H9 (cell line): ENCODE results near the gene NFX1. TPM values are rescaled to one million over a fixed set of nuclear protein-coding genes. Genes with fewer than 3 reads are reported as not detected.

Source experiments
- DNase-seq: peaks from one replicate; pipeline ENCODE4 v3.0.0-alpha.2; 2017
- H2AFZ ChIP-seq: one replicate; pipeline ENCODE4 v1.6.1; 2013; ENCODE audit warnings: mild to moderate bottlenecking, low read length, control low read depth, moderate library complexity
- H2AK5ac ChIP-seq: 2 replicates; pipeline ENCODE4 v1.6.1; 2013; ENCODE audit warnings: low read length, control low read depth, mixed read lengths; ENCODE audit not compliant: insufficient read length
- H2BK120ac ChIP-seq: one replicate; pipeline ENCODE4 v1.6.1; 2013; ENCODE audit warnings: low read depth, mild to moderate bottlenecking, low read length, control low read depth, inconsistent platforms; ENCODE audit not compliant: poor library complexity, severe bottlenecking
- H2BK12ac ChIP-seq: 2 replicates; pipeline ENCODE4 v1.6.1; 2013; ENCODE audit warnings: low read length, control low read depth, mixed read lengths, low read depth; ENCODE audit not compliant: insufficient read length
- H2BK15ac ChIP-seq: 2 replicates; pipeline ENCODE4 v1.6.1; 2013; ENCODE audit warnings: low read depth, low read length, control low read depth
- H2BK20ac ChIP-seq: one replicate; pipeline ENCODE4 v1.6.1; 2013; ENCODE audit warnings: low read depth, mild to moderate bottlenecking, low read length, control low read depth, inconsistent platforms; ENCODE audit not compliant: poor library complexity, severe bottlenecking
- H2BK5ac ChIP-seq: 2 replicates; pipeline ENCODE4 v1.6.1; 2013; ENCODE audit warnings: low read length, control low read depth, mixed read lengths; ENCODE audit not compliant: insufficient read length
- H3K14ac ChIP-seq: 2 replicates; pipeline ENCODE4 v1.6.1; 2013; ENCODE audit warnings: low read length, control low read depth; ENCODE audit not compliant: insufficient read depth
- H3K18ac ChIP-seq: 2 replicates; pipeline ENCODE4 v1.6.1; 2013; ENCODE audit warnings: low read depth, mild to moderate bottlenecking, mixed read lengths, low read length, control low read depth; ENCODE audit not compliant: insufficient read length
- H3K23ac ChIP-seq: 2 replicates; pipeline ENCODE4 v1.6.1; 2013; ENCODE audit warnings: low read length, control low read depth, mixed read lengths, low read depth; ENCODE audit not compliant: insufficient read length
- H3K23me2 ChIP-seq: 2 replicates; pipeline ENCODE4 v1.6.1; 2013; ENCODE audit warnings: low read depth, mild to moderate bottlenecking, mixed read lengths, low read length, control low read depth; ENCODE audit not compliant: insufficient read length, poor library complexity, severe bottlenecking
- H3K27ac ChIP-seq: 2 replicates; pipeline ENCODE4 v1.5.1; 2013; ENCODE audit warnings: low read length, control low read depth, mixed read lengths, low read depth; ENCODE audit not compliant: insufficient read length
- H3K27me3 ChIP-seq: 2 replicates; pipeline ENCODE4 v1.6.1; 2013; ENCODE audit warnings: low read length, control low read depth, inconsistent platforms; ENCODE audit not compliant: insufficient read depth
- H3K4ac ChIP-seq: 2 replicates; pipeline ENCODE4 v1.6.1; 2013; ENCODE audit warnings: low read depth, mild to moderate bottlenecking, control low read depth, inconsistent platforms, low read length, moderate library complexity
- H3K4me1 ChIP-seq: 2 replicates; pipeline ENCODE4 v1.6.1; 2013; ENCODE audit warnings: low read length, control low read depth, inconsistent platforms; ENCODE audit not compliant: insufficient read depth
- H3K4me2 ChIP-seq: 2 replicates; pipeline ENCODE4 v1.6.1; 2013; ENCODE audit warnings: low read length, control low read depth, mixed read lengths; ENCODE audit not compliant: insufficient read length, insufficient read depth
- H3K56ac ChIP-seq: 2 replicates; pipeline ENCODE4 v1.6.1; 2013; ENCODE audit warnings: low read depth, mild to moderate bottlenecking, mixed read lengths, low read length, control low read depth; ENCODE audit not compliant: insufficient read length
- H3K79me1 ChIP-seq: 2 replicates; pipeline ENCODE4 v1.6.1; 2013; ENCODE audit warnings: low read depth, mild to moderate bottlenecking, moderate library complexity, low read length, control low read depth, inconsistent platforms; ENCODE audit not compliant: insufficient read depth, poor library complexity, severe bottlenecking
- H3K79me2 ChIP-seq: 2 replicates; pipeline ENCODE4 v1.6.1; 2013; ENCODE audit warnings: low read length, control low read depth, inconsistent platforms; ENCODE audit not compliant: insufficient read depth
- H3K9ac ChIP-seq: 2 replicates; pipeline ENCODE4 v1.6.1; 2013; ENCODE audit warnings: low read length, control low read depth, mixed read lengths; ENCODE audit not compliant: insufficient read length; ENCODE audit errors: extremely low read depth
- H3K9me3 ChIP-seq: one replicate; pipeline ENCODE4 v1.6.1; 2013; ENCODE audit warnings: low read depth, low read length, inconsistent platforms; ENCODE audit not compliant: control insufficient read depth
- H3T11ph ChIP-seq: one replicate; pipeline ENCODE4 v1.6.1; 2013; ENCODE audit warnings: mild to moderate bottlenecking, low read length, control low read depth, inconsistent platforms
- H4K20me1 ChIP-seq: one replicate; pipeline ENCODE4 v1.6.1; 2013; ENCODE audit not compliant: control insufficient read depth, insufficient read length, insufficient read depth
- H4K5ac ChIP-seq: 2 replicates; pipeline ENCODE4 v1.6.1; 2013; ENCODE audit warnings: low read depth, mild to moderate bottlenecking, mixed read lengths, low read length, control low read depth; ENCODE audit not compliant: insufficient read length
- H4K8ac ChIP-seq: replicated peaks from 2 replicates; pipeline ENCODE4 v1.6.1; 2013; ENCODE audit warnings: low read length, control low read depth, mixed read lengths, low read depth; ENCODE audit not compliant: insufficient read length
- H4K91ac ChIP-seq: 2 replicates; pipeline ENCODE4 v1.6.1; 2013; ENCODE audit warnings: low read depth, mild to moderate bottlenecking, moderate library complexity, mixed read lengths, low read length, control low read depth; ENCODE audit not compliant: insufficient read length
- H3K27ac Mint-ChIP-seq, 3 experiments: 2 replicates in 2 of 3; 3 replicates in 1 of 3; pipeline ENCODE4 v1.8.0; 2020 to 2021; ENCODE audit warnings: mixed read lengths in 3 of 3, mild to moderate bottlenecking in 1 of 3, moderate library complexity in 1 of 3
- H3K27me3 Mint-ChIP-seq: 2 replicates; pipeline ENCODE4 v1.8.0; 2021; ENCODE audit warnings: low read depth, mild to moderate bottlenecking, moderate library complexity, mixed read lengths
- H3K36me3 Mint-ChIP-seq, 3 experiments: 2 replicates in 2 of 3; 3 replicates in 1 of 3; pipeline ENCODE4 v1.8.0; 2020 to 2021; ENCODE audit warnings: low read depth in 3 of 3, mixed read lengths in 3 of 3; ENCODE audit not compliant: insufficient read depth in 1 of 3
- H3K4me1 Mint-ChIP-seq, 2 experiments: 2 replicates each; pipeline ENCODE4 v1.8.0; 2020; ENCODE audit warnings: mixed read lengths in 2 of 2
- H3K4me3 Mint-ChIP-seq, 2 experiments: 2 replicates in 1 of 2; 3 replicates in 1 of 2; pipeline ENCODE4 v1.8.0; 2020 to 2021; ENCODE audit warnings: mild to moderate bottlenecking in 2 of 2, mixed read lengths in 2 of 2, moderate library complexity in 1 of 2
- H3K9me3 Mint-ChIP-seq, 2 experiments: 2 replicates in 1 of 2; 3 replicates in 1 of 2; pipeline ENCODE4 v1.8.0; 2020; ENCODE audit warnings: mild to moderate bottlenecking in 2 of 2, mixed read lengths in 2 of 2, moderate library complexity in 1 of 2
- WGBS: extraction: QIAGEN DNeasy Blood & Tissue Kit; methylation state at CpG from one replicate; pipeline ENCODE4 v1.1.7; 2013; ENCODE audit warnings: missing lambda C conversion rate, low lambda C conversion rate, mixed read lengths; ENCODE audit not compliant: insufficient read length; ENCODE audit errors: extremely low coverage; 5-methylcytosine and 5-hydroxymethylcytosine counted together
- total RNA-seq: library from RNA; stranded (reverse); gene quantifications from 2 replicates; pipeline ENCODE4 v1.2.1, GENCODE V29; 2021
- TF ChIP-seq, protein P1 (sequence below): fragments of 200-600 bp; sonication (generic); conservative IDR thresholded peaks from 3 replicates; pipeline ENCODE4 v1.8.0; 2021; ENCODE audit warnings: antibody characterized with exemption, mild to moderate bottlenecking

NFX1 gene
- total RNA-seq, 1 experiment from 2014 or later: 35.1 TPM

DNA sequence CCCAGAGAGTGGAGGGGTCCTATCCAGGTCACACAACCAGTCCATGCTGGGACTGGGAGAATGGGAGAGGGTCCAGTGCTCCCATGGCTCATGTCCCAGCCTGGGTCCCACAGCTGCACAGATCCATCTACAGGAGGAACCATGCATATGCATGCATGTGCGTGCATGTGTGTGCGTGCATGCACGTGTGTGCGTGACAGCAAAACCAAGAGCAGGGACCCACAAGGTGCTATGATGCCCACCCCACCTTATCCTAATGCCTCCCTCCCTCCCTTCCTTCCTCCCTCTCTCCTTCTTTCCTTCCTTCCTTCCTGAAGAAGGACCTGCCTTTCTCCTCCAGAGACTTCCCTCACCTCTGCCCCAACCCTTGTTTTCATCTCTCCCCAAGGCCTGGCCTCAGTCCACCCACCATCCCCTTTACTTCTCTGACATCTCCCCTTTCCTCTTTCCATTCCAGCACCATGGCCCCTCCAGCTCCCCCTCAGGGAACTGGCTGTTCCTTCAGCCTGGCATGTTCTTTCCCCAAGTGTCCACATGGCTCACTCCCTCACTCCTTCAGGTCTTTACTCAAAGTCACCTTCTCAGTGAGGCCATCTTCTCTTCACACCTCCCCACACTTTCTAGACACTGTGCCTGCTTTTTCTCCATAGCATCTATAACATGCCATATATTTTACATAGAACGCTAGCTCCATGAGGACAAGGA is 90.2 kb downstream of the NFX1 start:
- TF ChIP-seq, protein P1, sequence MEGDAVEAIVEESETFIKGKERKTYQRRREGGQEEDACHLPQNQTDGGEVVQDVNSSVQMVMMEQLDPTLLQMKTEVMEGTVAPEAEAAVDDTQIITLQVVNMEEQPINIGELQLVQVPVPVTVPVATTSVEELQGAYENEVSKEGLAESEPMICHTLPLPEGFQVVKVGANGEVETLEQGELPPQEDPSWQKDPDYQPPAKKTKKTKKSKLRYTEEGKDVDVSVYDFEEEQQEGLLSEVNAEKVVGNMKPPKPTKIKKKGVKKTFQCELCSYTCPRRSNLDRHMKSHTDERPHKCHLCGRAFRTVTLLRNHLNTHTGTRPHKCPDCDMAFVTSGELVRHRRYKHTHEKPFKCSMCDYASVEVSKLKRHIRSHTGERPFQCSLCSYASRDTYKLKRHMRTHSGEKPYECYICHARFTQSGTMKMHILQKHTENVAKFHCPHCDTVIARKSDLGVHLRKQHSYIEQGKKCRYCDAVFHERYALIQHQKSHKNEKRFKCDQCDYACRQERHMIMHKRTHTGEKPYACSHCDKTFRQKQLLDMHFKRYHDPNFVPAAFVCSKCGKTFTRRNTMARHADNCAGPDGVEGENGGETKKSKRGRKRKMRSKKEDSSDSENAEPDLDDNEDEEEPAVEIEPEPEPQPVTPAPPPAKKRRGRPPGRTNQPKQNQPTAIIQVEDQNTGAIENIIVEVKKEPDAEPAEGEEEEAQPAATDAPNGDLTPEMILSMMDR: no peak
- Histone ChIP-seq H3K79me2 (no peaks in the 10 kb centered on the region), H3K27ac (no peak overlapping the region), H2BK5ac (no peak overlapping the region), H4K20me1 (no peaks in the 10 kb centered on the region), H3K56ac (no peak overlapping the region), H2AFZ (no peak overlapping the region), H4K91ac (no peak overlapping the region), H3K9ac (no peak overlapping the region), H2BK12ac (no peak overlapping the region), H3K4me1 (peaks cover 4% of the 10 kb centered on the region; the same call in 1 of the 2 replicates), H3K23ac (no peak overlapping the region), H2BK15ac (no peak overlapping the region), H3K4me2 (no peak overlapping the region), H2BK20ac (no peak overlapping the region), H3K14ac (peak overlapping the region; percentile 72; the same call in 1 of the 2 replicates), H3K27me3 (no peaks in the 10 kb centered on the region), H3K79me1 (no peaks in the 10 kb centered on the region), H3K9me3 (no peaks in the 10 kb centered on the region), H4K5ac (no peak overlapping the region), H3K18ac (peak overlapping the region; percentile 55), H3K4ac (no peak overlapping the region), H2AK5ac (no peak overlapping the region), H4K8ac (no peak overlapping the region), H3K23me2 (no peaks in the 10 kb centered on the region), H3T11ph (no peak overlapping the region), H2BK120ac (no peak overlapping the region)
- H3K36me3 Mint-ChIP-seq: no peaks in the 10 kb centered on the region
- no peaks in the 10 kb centered on the region for H3K9me3 Mint-ChIP-seq
- no peak for DNase-seq
- H3K4me3 Mint-ChIP-seq: no peak overlapping the region; a peak in 1 of 5 replicates
- peak overlapping the region; percentile 5 to 94 (median 61); a peak in 6 of 7 replicates for H3K27ac Mint-ChIP-seq
- peaks cover 24 to 39% of the 10 kb centered on the region in 2 experiments for H3K4me1 Mint-ChIP-seq
- no peaks in the 10 kb centered on the region; the same call in none of the 2 replicates for H3K27me3 Mint-ChIP-seq
- WGBS: no CpG with 5 or more reads among the region's 5 CpGs
